Osteoblast (primary cell): ENCODE data around the gene KRTAP19-1. TPM values are rescaled to one million over a fixed set of nuclear protein-coding genes. Genes with fewer than 3 reads are reported as not detected.

Experiments used
- DNase-seq: peaks from one replicate; pipeline ENCODE4 v3.0.0; 2011; ENCODE audit warnings: low spot score, mixed read lengths; ENCODE audit not compliant: insufficient read length; ENCODE audit errors: missing footprints
- H2AFZ ChIP-seq: 2 replicates; pipeline ENCODE4 v1.6.0; 2011; ENCODE audit warnings: mild to moderate bottlenecking, low read length
- H3K27ac ChIP-seq: 2 replicates; pipeline ENCODE4 v1.5.1; 2011; ENCODE audit warnings: mild to moderate bottlenecking, low read depth, low read length, moderate library complexity
- H3K27me3 ChIP-seq: 2 replicates; pipeline ENCODE4 v1.6.0; 2012; ENCODE audit warnings: mild to moderate bottlenecking, control low read depth, inconsistent platforms, low read length, moderate library complexity; ENCODE audit not compliant: insufficient read depth
- H3K36me3 ChIP-seq: 2 replicates; pipeline ENCODE4 v1.5.1; 2011; ENCODE audit warnings: mild to moderate bottlenecking, low read length, control low read depth, moderate library complexity; ENCODE audit not compliant: insufficient read depth
- H3K4me1 ChIP-seq: 2 replicates; pipeline ENCODE4 v1.5.1; 2011; ENCODE audit warnings: mild to moderate bottlenecking, low read length, control low read depth, moderate library complexity; ENCODE audit not compliant: insufficient read depth
- H3K4me2 ChIP-seq: 2 replicates; pipeline ENCODE4 v1.6.0; 2011; ENCODE audit warnings: mild to moderate bottlenecking, low read length; ENCODE audit not compliant: insufficient read depth
- H3K4me3 ChIP-seq: fragments of 200-600 bp; sonication (generic); 3 replicates; pipeline ENCODE4 v1.5.1; 2012; ENCODE audit warnings: mild to moderate bottlenecking, low read length, inconsistent platforms; ENCODE audit not compliant: insufficient read depth
- H3K79me2 ChIP-seq: 2 replicates; pipeline ENCODE4 v1.6.0; 2012; ENCODE audit warnings: mild to moderate bottlenecking, low read length, control low read depth, inconsistent platforms; ENCODE audit not compliant: insufficient read depth
- H3K9me3 ChIP-seq: 2 replicates; pipeline ENCODE4 v1.5.1; 2011; ENCODE audit warnings: low read depth, low read length, control low read depth
- H4K20me1 ChIP-seq: 2 replicates; pipeline ENCODE4 v1.6.0; 2012; ENCODE audit warnings: mild to moderate bottlenecking, low read length, control low read depth; ENCODE audit not compliant: insufficient read depth
- CTCF ChIP-seq: IDR thresholded peaks from 2 replicates; pipeline ENCODE4 v1.5.1; 2011; ENCODE audit warnings: mild to moderate bottlenecking, low read depth, low read length, moderate library complexity; ENCODE audit errors: extremely low read depth
- small RNA-seq: library from RNA; depleted of rRNA; stranded (forward); fragments of <200 nt; gene quantifications from one replicate; pipeline ENCODE3, GENCODE V24; 2012
- total RNA-seq: library from RNA; depleted of rRNA; stranded (reverse); fragments of >200 nt; gene quantifications from 2 replicates; pipeline ENCODE4 v1.2.3, GENCODE V29; 2012

The KRTAP19-1 gene
- total RNA-seq, 1 donor: not detected

DNA sequence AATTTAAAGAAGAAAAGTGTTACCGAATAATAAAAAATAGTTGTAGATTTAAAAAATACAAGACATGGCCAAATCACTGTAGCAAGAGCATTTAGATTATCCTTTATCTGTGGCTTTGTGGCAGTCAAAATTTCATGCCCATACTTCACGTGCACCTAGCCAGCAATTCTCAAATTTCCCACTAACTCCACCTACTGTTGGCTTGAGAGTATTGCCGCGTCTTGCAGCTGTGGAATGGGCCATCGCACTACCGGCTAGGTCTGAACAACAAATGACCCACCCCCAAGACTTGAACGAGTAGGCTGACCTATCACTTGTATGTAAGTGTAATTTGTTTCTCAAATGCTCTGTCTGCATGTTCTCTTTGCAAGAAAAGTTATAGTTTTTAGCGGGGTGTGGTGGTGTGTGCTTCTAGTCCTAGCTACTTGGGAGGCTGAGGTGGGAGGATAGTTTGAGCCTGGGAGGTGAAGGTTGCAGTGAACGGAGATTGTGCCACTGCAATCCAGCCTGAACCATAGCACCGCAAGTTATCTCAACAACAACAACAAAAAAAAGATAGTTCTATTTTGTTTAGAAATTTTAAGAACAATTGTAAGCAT, 46.0 kb downstream of the KRTAP19-1 start:
- no peaks in the 10 kb centered on the region for H3K79me2 ChIP-seq
- H3K9me3 ChIP-seq: no peaks in the 10 kb centered on the region
- H3K4me3 ChIP-seq: no peak overlapping the region
- no peak overlapping the region for H2AFZ ChIP-seq
- no peaks in the 10 kb centered on the region for H3K4me1 ChIP-seq
- no peak overlapping the region for H3K27ac ChIP-seq
- DNase-seq: peak; percentile 14
- no peaks in the 10 kb centered on the region for H3K27me3 ChIP-seq
- no peaks in the 10 kb centered on the region for H3K36me3 ChIP-seq
- H4K20me1 ChIP-seq: no peaks in the 10 kb centered on the region
- no peak overlapping the region for H3K4me2 ChIP-seq
- TF ChIP-seq CTCF: peak; percentile 43

DNA sequence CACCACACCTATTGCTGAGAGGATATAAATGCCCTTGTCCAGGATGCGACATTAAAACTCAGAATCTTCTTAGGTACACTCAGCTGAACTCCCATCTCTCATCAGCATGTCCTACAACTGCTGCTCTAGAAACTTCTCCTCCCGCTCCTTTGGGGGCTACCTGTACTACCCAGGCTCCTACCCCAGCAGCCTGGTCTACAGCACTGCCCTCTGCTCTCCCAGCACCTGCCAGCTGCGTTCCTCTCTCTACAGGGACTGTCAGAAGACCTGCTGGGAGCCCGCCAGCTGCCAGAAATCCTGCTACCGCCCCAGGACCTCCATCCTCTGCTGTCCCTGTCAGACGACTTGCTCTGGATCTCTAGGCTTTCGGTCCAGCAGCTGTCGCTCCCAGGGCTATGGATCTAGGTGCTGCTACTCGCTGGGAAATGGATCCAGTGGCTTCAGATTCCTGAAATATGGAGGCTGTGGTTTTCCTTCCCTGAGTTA, 50.0 kb downstream of the KRTAP19-1 start, which contains the start of gene KRTAP13-4:
Gene KRTAP13-4 (plus strand): TSS at position 51 of the 486 bp plus-strand sequence. CDS start 56 bp downstream, at position 107.
- H4K20me1 ChIP-seq: no peaks in the 10 kb centered on the region
- H3K27me3 ChIP-seq: no peaks in the 10 kb centered on the region
- H3K4me1 ChIP-seq: no peaks in the 10 kb centered on the region
- no peaks in the 10 kb centered on the region for H3K9me3 ChIP-seq
- no peaks in the 10 kb centered on the region for H3K79me2 ChIP-seq
- no peak within 1 kb of the TSS for H3K4me3 ChIP-seq
- H2AFZ ChIP-seq: no peak within 1 kb of the TSS
- H3K27ac ChIP-seq: no peak within 1 kb of the TSS
- no peak for TF ChIP-seq CTCF
- no peak for DNase-seq
- H3K4me2 ChIP-seq: no peak within 1 kb of the TSS
- no peaks in the 10 kb centered on the region for H3K36me3 ChIP-seq

Small RNA genes lying within 50 kb of the gene (small RNA-seq; reads per million reads assigned to genes)
- gene AP000567.1: not detected
- gene KRTAP19-10P: not detected
- gene KRTAP19-9P: not detected

Other genes with a start within 250 kb of the KRTAP19-1 start
- not detected in 2 replicates for gene KRTAP24-1, start 197.4 kb downstream of the KRTAP19-1 start, total RNA-seq
- gene KRTAP25-1, start 190.9 kb downstream of the KRTAP19-1 start, total RNA-seq: not detected in 2 replicates
- not detected in 2 replicates for gene KRTAP26-1, start 160.1 kb downstream of the KRTAP19-1 start, total RNA-seq
- not detected in 2 replicates for gene KRTAP27-1, start 142.7 kb downstream of the KRTAP19-1 start, total RNA-seq
- gene KRTAP23-1, start 131.8 kb downstream of the KRTAP19-1 start, total RNA-seq: not detected in 2 replicates
- gene KRTAP13-2, start 108.1 kb downstream of the KRTAP19-1 start, total RNA-seq: not detected in 2 replicates
- gene KRTAP13-1, start 84.3 kb downstream of the KRTAP19-1 start, total RNA-seq: not detected in 2 replicates
- gene KRTAP13-3, start 54.4 kb downstream of the KRTAP19-1 start, total RNA-seq: not detected in 2 replicates
- not detected in 2 replicates for gene KRTAP13-4, start 50.1 kb downstream of the KRTAP19-1 start, total RNA-seq
- gene KRTAP15-1, start 40.1 kb downstream of the KRTAP19-1 start, total RNA-seq: not detected in 2 replicates
- not detected in 2 replicates for gene KRTAP19-2, start 7.1 kb upstream of the KRTAP19-1 start, total RNA-seq
- gene KRTAP19-3, start 11.6 kb upstream of the KRTAP19-1 start, total RNA-seq: not detected in 2 replicates
- gene KRTAP19-4, start 16.8 kb upstream of the KRTAP19-1 start, total RNA-seq: not detected in 2 replicates
- gene KRTAP19-5, start 21.8 kb upstream of the KRTAP19-1 start, total RNA-seq: not detected in 2 replicates
- not detected in 2 replicates for gene KRTAP19-6, start 61.5 kb upstream of the KRTAP19-1 start, total RNA-seq
- not detected in 2 replicates for gene KRTAP19-7, start 80.9 kb upstream of the KRTAP19-1 start, total RNA-seq
- gene KRTAP22-2, start 110.0 kb upstream of the KRTAP19-1 start, total RNA-seq: not detected in 2 replicates
- not detected in 2 replicates for gene KRTAP6-3, start 112.1 kb upstream of the KRTAP19-1 start, total RNA-seq
- gene KRTAP6-2, start 118.5 kb upstream of the KRTAP19-1 start, total RNA-seq: not detected in 2 replicates
- gene KRTAP22-1, start 120.7 kb upstream of the KRTAP19-1 start, total RNA-seq: not detected in 2 replicates
- gene KRTAP6-1, start 133.6 kb upstream of the KRTAP19-1 start, total RNA-seq: not detected in 2 replicates
- gene KRTAP20-1, start 136.1 kb upstream of the KRTAP19-1 start, total RNA-seq: not detected in 2 replicates
- not detected in 2 replicates for gene KRTAP20-4, start 140.3 kb upstream of the KRTAP19-1 start, total RNA-seq
- not detected in 2 replicates for gene KRTAP20-2, start 154.8 kb upstream of the KRTAP19-1 start, total RNA-seq
- gene KRTAP20-3, start 162.5 kb upstream of the KRTAP19-1 start, total RNA-seq: not detected in 2 replicates
- not detected in 2 replicates for gene KRTAP21-3, start 238.4 kb upstream of the KRTAP19-1 start, total RNA-seq